Thoracic aorta endothelial cell (primary cell): ENCODE measurements around the gene DES. TPM values are rescaled to one million over a fixed set of nuclear protein-coding genes. Genes with fewer than 3 reads are reported as not detected.

ENCODE experiments used
- total RNA-seq: library from RNA; depleted of rRNA; stranded (reverse); fragments of >200 nt; gene quantifications from 2 replicates; pipeline ENCODE4 v1.2.3, GENCODE V29; 2012

DES gene
- not detected in 2 replicates for total RNA-seq

GRCh38 chr2:219418155-219419011 is at the start of gene DES:
Gene DES (plus strand): TSS chr2:219418377. CDS start chr2:219418463, 86 bp downstream.

GRCh38 chr2:219387306-219388120 is 30.7 kb upstream of the DES start, which contains the start of gene DNPEP:
Gene DNPEP (minus strand): TSS chr2:219387912. CDS start chr2:219387794, 118 bp downstream.

GRCh38 chr2:219434718-219435525 is 16.7 kb downstream of the DES start, which contains the start of gene SPEG:
Gene SPEG (plus strand): TSS chr2:219434843. CDS start chr2:219434978, 135 bp downstream.

Other genes with a start within 250 kb of the DES start
- gene SLC23A3, start 248.3 kb upstream of the DES start, total RNA-seq: 1.8 and 2.1 TPM in 2 replicates
- gene CNPPD1, start 241.5 kb upstream of the DES start, total RNA-seq: 19.5 and 20.2 TPM in 2 replicates
- 46.5 and 54.5 TPM in 2 replicates for gene RETREG2, start 240.1 kb upstream of the DES start, total RNA-seq
- gene ZFAND2B, start 211.6 kb upstream of the DES start, total RNA-seq: 13.8 and 13.9 TPM in 2 replicates
- 22.3 and 25.8 TPM in 2 replicates for gene ABCB6, start 199.4 kb upstream of the DES start, total RNA-seq
- 39.1 and 67.8 TPM in 2 replicates for gene ATG9A, start 188.7 kb upstream of the DES start, total RNA-seq
- gene ANKZF1, start 188.6 kb upstream of the DES start, total RNA-seq: 29.2 and 29.9 TPM in 2 replicates
- gene GLB1L, start 172.9 kb upstream of the DES start, total RNA-seq: 5.0 and 5.1 TPM in 2 replicates
- 19.5 and 29.9 TPM in 2 replicates for gene STK16, start 172.9 kb upstream of the DES start, total RNA-seq
- not detected in 2 replicates for gene TUBA4B, start 165.1 kb upstream of the DES start, total RNA-seq
- 50.7 and 51.4 TPM in 2 replicates for gene TUBA4A, start 164.5 kb upstream of the DES start, total RNA-seq
- 13.7 and 15.4 TPM in 2 replicates for gene DNAJB2, start 139.0 kb upstream of the DES start, total RNA-seq
- not detected in 2 replicates for gene PTPRN, start 109.0 kb upstream of the DES start, total RNA-seq
- gene RESP18, start 85.6 kb upstream of the DES start, total RNA-seq: not detected in 2 replicates
- gene DNPEP, start 30.5 kb upstream of the DES start, total RNA-seq: 29.8 and 40.6 TPM in 2 replicates
- gene SPEG, start 16.5 kb downstream of the DES start, total RNA-seq: 0.43 and 0.80 TPM in 2 replicates
- 30.7 and 31.0 TPM in 2 replicates for gene GMPPA, start 80.5 kb downstream of the DES start, total RNA-seq
- gene ASIC4, start 96.1 kb downstream of the DES start, total RNA-seq: not detected in 2 replicates
- gene CHPF, start 125.4 kb downstream of the DES start, total RNA-seq: 0.22 and 0.40 TPM in 2 replicates
- not detected in 2 replicates for gene TMEM198, start 125.7 kb downstream of the DES start, total RNA-seq
- gene OBSL1, start 153.2 kb downstream of the DES start, total RNA-seq: 11.2 and 17.1 TPM in 2 replicates
- not detected in 2 replicates for gene INHA, start 153.9 kb downstream of the DES start, total RNA-seq
- 8.5 and 9.0 TPM in 2 replicates for gene STK11IP, start 179.5 kb downstream of the DES start, total RNA-seq
- 0.13 and 0.22 TPM in 2 replicates for gene SLC4A3, start 209.3 kb downstream of the DES start, total RNA-seq